GM19025 (cell line): Measurements from ENCODE around the gene SLC35F3.
"Not testable (repeated sequence)": the region's sequence is repeated elsewhere in the genome, so short reads cannot be mapped to it uniquely, and the experiment has no call there.

Experiments used
- ATAC-seq: cut with Tn5 transposase; IDR thresholded peaks from one replicate; pipeline ENCODE4 v1.9.1; 2021; ENCODE audit warnings: mild to moderate bottlenecking, low read depth, moderate library complexity; ENCODE audit not compliant: unreplicated experiment

Gene SLC35F3

GRCh38 chr1:234134878-234135277 lies 230.4 kb downstream of the SLC35F3 start:
- ATAC-seq, result no peak

- ATAC-seq, result no peak
These were observed 231.0 kb downstream of the SLC35F3 start for GRCh38 chr1:234135501-234135900.

- ATAC-seq, result no peak
These were observed 231.6 kb downstream of the SLC35F3 start for GRCh38 chr1:234136073-234136472.

GRCh38 chr1:234139966-234140365 lies 235.5 kb downstream of the SLC35F3 start:
- ATAC-seq, result no peak

- ATAC-seq, result no peak
These were observed 235.9 kb downstream of the SLC35F3 start for GRCh38 chr1:234140388-234140787.

GRCh38 chr1:234141006-234141405 lies 236.5 kb downstream of the SLC35F3 start:
- ATAC-seq, result no peak

- ATAC-seq, result no peak
These were observed 239.2 kb downstream of the SLC35F3 start for GRCh38 chr1:234143681-234144080.

GRCh38 chr1:234144901-234145300 lies 240.4 kb downstream of the SLC35F3 start:
- ATAC-seq, result no peak

- ATAC-seq, result no peak
These were observed 243.9 kb downstream of the SLC35F3 start for GRCh38 chr1:234148350-234148749.

GRCh38 chr1:234148816-234149215 lies 244.3 kb downstream of the SLC35F3 start:
- ATAC-seq, result no peak

- no peak for ATAC-seq
These were observed 244.7 kb downstream of the SLC35F3 start for GRCh38 chr1:234149217-234149616.

- ATAC-seq, result no peak
These were observed 246.4 kb downstream of the SLC35F3 start for GRCh38 chr1:234150892-234151291.

- not testable (repeated sequence) for ATAC-seq
These were observed 247.9 kb downstream of the SLC35F3 start for GRCh38 chr1:234152344-234152743.

- ATAC-seq, result no peak
These were observed 250.1 kb downstream of the SLC35F3 start for GRCh38 chr1:234154320-234155251.

- ATAC-seq, result no peak
These were observed 258.2 kb downstream of the SLC35F3 start for GRCh38 chr1:234162661-234163060.

GRCh38 chr1:234163267-234163919 lies 258.9 kb downstream of the SLC35F3 start:
- no peak for ATAC-seq

GRCh38 chr1:234164098-234164709 lies 259.7 kb downstream of the SLC35F3 start:
- ATAC-seq, result no peak

- ATAC-seq, result no peak
These were observed 263.7 kb downstream of the SLC35F3 start for GRCh38 chr1:234168061-234168724.

- ATAC-seq, result no peak
These were observed 264.8 kb downstream of the SLC35F3 start for GRCh38 chr1:234169161-234169849.

- no peak for ATAC-seq
These were observed 265.6 kb downstream of the SLC35F3 start for GRCh38 chr1:234170067-234170466.
